PC-9 (cell line): ENCODE measurements around the gene SYNRG. TPM values are rescaled to one million over a fixed set of nuclear protein-coding genes. Genes with fewer than 3 reads are reported as not detected.

Source experiments
- BruUV-seq: library from RNA; stranded (reverse); fragments of 400-500 nt; replicated peaks from 2 replicates; lab custom pipeline; 2021; lab: Mats Ljungman, UMichigan
- CTCF ChIA-PET: fragments of 300-600 bp; sonication (Branson Sonifier 250); formaldehyde crosslinking; loops from one replicate; lab custom pipeline; 2022; ENCODE audit warnings: antibody characterized with exemption; lab: Charles Lee
- POLR2A ChIA-PET: fragments of 300-600 bp; sonication (Branson Sonifier 250); formaldehyde crosslinking; loops from one replicate; lab custom pipeline; 2022; ENCODE audit warnings: antibody characterized with exemption; ENCODE audit not compliant: unreplicated experiment; lab: Charles Lee
- DNase-seq, 2 experiments: peaks; one replicate each; pipeline versions ENCODE4 v3.0.0 to v3.0.0-alpha.2; 2015 to 2022; ENCODE audit warnings: mixed read lengths in 1 of 2
- H2AFZ ChIP-seq: fragments of 200-600 bp; sonication (generic); 2 replicates; pipeline ENCODE4 v1.8.1; 2017; ENCODE audit warnings: antibody characterized with exemption
- H3F3A ChIP-seq: fragments of 200-600 bp; sonication (generic); 2 replicates; pipeline ENCODE4 v1.8.1; 2017; ENCODE audit warnings: antibody characterized with exemption, mild to moderate bottlenecking, low read depth; ENCODE audit not compliant: insufficient read depth
- H3K27ac ChIP-seq: fragments of 200-600 bp; sonication (generic); 2 replicates; pipeline ENCODE4 v1.6.1; 2016; ENCODE audit warnings: mixed run types
- H3K27me3 ChIP-seq: fragments of 200-600 bp; sonication (generic); 2 replicates; pipeline ENCODE4 v1.6.1; 2016; ENCODE audit warnings: low read depth, mixed run types; ENCODE audit not compliant: insufficient read depth
- H3K36me3 ChIP-seq: fragments of 200-600 bp; sonication (generic); 2 replicates; pipeline ENCODE4 v1.6.1; 2016; ENCODE audit warnings: low read depth, mixed run types
- H3K4me1 ChIP-seq: fragments of 200-600 bp; sonication (generic); replicated peaks from 2 replicates; pipeline ENCODE4 v1.6.1; 2016; ENCODE audit warnings: mixed run types; ENCODE audit not compliant: insufficient read depth
- H3K4me2 ChIP-seq: fragments of 200-600 bp; sonication (generic); 2 replicates; pipeline ENCODE4 v1.6.1; 2017; ENCODE audit warnings: mixed run types
- H3K4me3 ChIP-seq: fragments of 200-600 bp; sonication (generic); 2 replicates; pipeline ENCODE4 v1.6.1; 2016; ENCODE audit warnings: mixed run types
- H3K79me2 ChIP-seq: fragments of 200-600 bp; sonication (generic); 2 replicates; pipeline ENCODE4 v1.6.1; 2017; ENCODE audit warnings: low read depth, mixed run types
- H3K9me2 ChIP-seq: fragments of 200-600 bp; sonication (generic); 2 replicates; pipeline ENCODE4 v1.8.1; 2017; ENCODE audit warnings: mild to moderate bottlenecking; ENCODE audit not compliant: insufficient read depth
- H3K9me3 ChIP-seq: fragments of 200-600 bp; sonication (generic); 2 replicates; pipeline ENCODE4 v1.8.1; 2016; ENCODE audit warnings: low read depth; ENCODE audit not compliant: insufficient read depth
- H4K20me1 ChIP-seq: fragments of 200-600 bp; sonication (generic); 2 replicates; pipeline ENCODE4 v1.8.1; 2017; ENCODE audit not compliant: insufficient read depth
- CTCF ChIP-seq: fragments of 200-600 bp; sonication (generic); conservative IDR thresholded peaks from 2 replicates; pipeline ENCODE4 v1.6.1; 2017; ENCODE audit warnings: mixed run types, antibody characterized with exemption, mild to moderate bottlenecking, moderate library complexity
- EZH2 ChIP-seq: fragments of 200-600 bp; sonication (generic); IDR thresholded peaks from 2 replicates; pipeline ENCODE4 v1.8.0; 2017; ENCODE audit warnings: antibody characterized with exemption, low read depth
- intact Hi-C: fragments of 100-400 bp; cut with micrococcal nuclease; formaldehyde crosslinking; loops from one replicate; pipeline ENCODE4 v1.10.0; 2022; ENCODE audit not compliant: unreplicated experiment
- total RNA-seq: library from RNA; stranded (reverse); gene quantifications from 2 replicates; pipeline ENCODE4 v1.2.3, GENCODE V29; 2021

SYNRG gene
- total RNA-seq, 1 experiment from 2014 or later: 28.9 TPM

DNA sequence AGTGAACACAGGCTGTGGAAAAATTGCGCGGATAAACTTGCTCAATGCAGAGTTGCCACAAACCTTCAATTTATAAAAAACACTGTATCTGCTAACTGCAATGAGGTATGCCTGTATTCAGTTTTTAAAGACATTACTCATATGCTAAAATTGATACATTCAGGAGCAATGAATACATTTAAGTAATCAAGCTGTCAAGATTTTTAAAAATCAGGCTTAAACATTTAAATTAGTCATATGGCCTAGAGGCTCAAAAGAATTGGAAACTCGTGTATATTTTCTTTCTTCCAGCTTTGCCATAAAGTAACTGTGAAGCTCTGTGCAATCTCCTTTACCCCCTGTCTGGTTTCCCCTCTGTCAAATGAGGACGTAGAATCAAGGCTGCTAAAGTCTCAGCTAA is 4.1 kb downstream of the SYNRG start:
- peaks cover 16% of the 10 kb centered on the region for H3K4me1 ChIP-seq
- no peak for DNase-seq
- POLR2A ChIA-PET: no interaction called here
- CTCF ChIA-PET: interaction anchor here (0.5 kb wide), 1 partner anchor 231 kb away, joined by 5 read pairs; no protein-coding TSS in a partner anchor
- H3K9me2 ChIP-seq: no peaks in the 10 kb centered on the region
- H2AFZ ChIP-seq: no peak overlapping the region
- no peak overlapping the region for H3K4me2 ChIP-seq
- H3K27ac ChIP-seq: no peak overlapping the region
- H3F3A ChIP-seq: peaks cover 16% of the 10 kb centered on the region
- BruUV-seq: no TSS peak
- no peak overlapping the region for H3K4me3 ChIP-seq
- TF ChIP-seq CTCF (no peak), EZH2 (no peak)
- intact Hi-C loops: no loop called here
- no peaks in the 10 kb centered on the region for H3K9me3 ChIP-seq
- 0 out of 2 replicates have a peak, but pooled peaks cover 15% of the 10 kb centered on the region for H3K36me3 ChIP-seq
- H3K27me3 ChIP-seq: no peaks in the 10 kb centered on the region
- peaks cover 49% of the 10 kb centered on the region for H3K79me2 ChIP-seq
- peaks cover 6% of the 10 kb centered on the region; the same call in 1 of the 2 replicates for H4K20me1 ChIP-seq

- H3K79me2 ChIP-seq: peaks cover 49% of the 10 kb centered on the region
- 0 out of 2 replicates have a peak, but pooled peaks cover 15% of the 10 kb centered on the region for H3K36me3 ChIP-seq
- peaks cover 6% of the 10 kb centered on the region; the same call in 1 of the 2 replicates for H4K20me1 ChIP-seq
- H3K9me3 ChIP-seq: no peaks in the 10 kb centered on the region
- H3F3A ChIP-seq: peaks cover 14% of the 10 kb centered on the region
- no peak for DNase-seq
- ChIA-PET POLR2A (no interaction called here), CTCF (no interaction called here)
- no peak overlapping the region for H3K4me3 ChIP-seq
- no peaks in the 10 kb centered on the region for H3K27me3 ChIP-seq
- no TSS peak for BruUV-seq
- peaks cover 16% of the 10 kb centered on the region for H3K4me1 ChIP-seq
- H3K27ac ChIP-seq: no peak overlapping the region
- no peak overlapping the region for H3K4me2 ChIP-seq
- H2AFZ ChIP-seq: no peak overlapping the region
- no peaks in the 10 kb centered on the region for H3K9me2 ChIP-seq
- intact Hi-C loops: no loop called here
- TF ChIP-seq EZH2: no peak
- TF ChIP-seq CTCF: no peak
These were observed 4.7 kb downstream of the SYNRG start for GRCh38 chr17:37604556-37604955.

DNA sequence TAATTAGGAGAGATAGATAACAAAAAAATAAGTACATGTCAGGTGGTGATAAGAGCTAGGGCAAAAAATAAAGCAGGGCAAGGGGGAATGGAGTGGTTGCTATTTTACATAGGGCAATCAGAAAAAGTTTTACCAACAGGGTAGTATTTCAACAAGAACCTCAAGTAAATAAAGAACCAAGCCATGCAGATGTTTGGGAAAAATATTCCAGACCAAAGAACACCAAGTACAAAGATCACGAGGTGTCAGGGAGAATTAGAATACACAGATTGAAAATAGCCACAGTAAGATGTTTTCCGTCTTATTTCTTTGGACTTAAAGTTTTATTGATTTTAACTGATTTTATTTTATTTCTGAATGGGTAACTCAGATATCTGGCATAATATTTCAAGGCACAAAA is 11.1 kb downstream of the SYNRG start:
- Histone ChIP-seq H3K36me3 (peaks cover 13% of the 10 kb centered on the region; the same call in 1 of the 2 replicates), H3F3A (0 out of 2 replicates have a peak, but pooled peaks cover 4% of the 10 kb centered on the region), H3K9me3 (no peaks in the 10 kb centered on the region), H2AFZ (no peak overlapping the region), H3K4me2 (no peak overlapping the region), H3K79me2 (0 out of 2 replicates have a peak, but pooled peaks cover 5% of the 10 kb centered on the region), H3K27me3 (no peaks in the 10 kb centered on the region), H3K4me1 (no peaks in the 10 kb centered on the region), H3K27ac (no peak overlapping the region), H3K9me2 (no peaks in the 10 kb centered on the region), H4K20me1 (no peaks in the 10 kb centered on the region; the same call in 1 of the 2 replicates), H3K4me3 (no peak overlapping the region)
- POLR2A ChIA-PET: no interaction called here
- intact Hi-C loops: no loop called here
- CTCF ChIA-PET: interaction anchor here (0.6 kb wide), 1 partner anchor 28 kb away, joined by 14 read pairs; no protein-coding TSS in a partner anchor
- DNase-seq: no peak
- BruUV-seq: no TSS peak
- no peak for TF ChIP-seq CTCF
- no peak for TF ChIP-seq EZH2
